Thoracic aorta (tissue), 2 donors: ENCODE measurements around the gene DNAI2. TPM values are rescaled to one million over a fixed set of nuclear protein-coding genes. Genes with fewer than 3 reads are reported as not detected.

Source experiments
- ATAC-seq: fragments of 150-250 bp; one replicate; pipeline ENCODE4 v1.8.0; 2017; ENCODE audit warnings: low read depth; ENCODE audit not compliant: insufficient number of reproducible peaks, low FRiP score
- DNase-seq: peaks from one replicate; pipeline ENCODE4 v3.0.0-alpha.2; 2020; ENCODE audit warnings: low spot score
- H3K27ac ChIP-seq, 2 donors: fragments of 200-600 bp; sonication (generic); 1 replicate in 1 of 2; 2 replicates in 1 of 2; pipeline ENCODE4 v1.5.1; 2016; ENCODE audit warnings: mild to moderate bottlenecking in 2 of 2, moderate library complexity in 2 of 2
- H3K27me3 ChIP-seq: fragments of 200-600 bp; sonication (generic); replicated peaks from 2 replicates; pipeline ENCODE4 v1.6.0; 2016; ENCODE audit warnings: mild to moderate bottlenecking; ENCODE audit not compliant: insufficient read depth
- H3K36me3 ChIP-seq: fragments of 200-600 bp; sonication (generic); one replicate; pipeline ENCODE4 v1.5.1; 2016
- H3K4me1 ChIP-seq, 2 donors: fragments of 200-600 bp; sonication (generic); 1 replicate in 1 of 2; 2 replicates in 1 of 2; pipeline versions ENCODE4 v1.5.1 to v1.6.0; 2016; ENCODE audit warnings: low read depth in 2 of 2, mild to moderate bottlenecking in 1 of 2; ENCODE audit not compliant: control insufficient read depth in 1 of 2
- H3K4me3 ChIP-seq: fragments of 200-600 bp; sonication (generic); 2 replicates; pipeline ENCODE4 v1.5.1; 2016; ENCODE audit warnings: mild to moderate bottlenecking
- H3K9me3 ChIP-seq: fragments of 200-600 bp; sonication (generic); 2 replicates; pipeline ENCODE4 v1.5.1; 2016
- CTCF ChIP-seq: fragments of 200-600 bp; sonication (generic); IDR thresholded peaks from one replicate; pipeline ENCODE4 v1.5.1; 2019; ENCODE audit warnings: antibody characterized with exemption
- total RNA-seq, 2 donors: library from RNA; depleted of rRNA; stranded (reverse); fragments of >200 nt; gene quantifications; one replicate each; pipeline versions ENCODE4 v1.1.0 to v1.2.3, GENCODE V29; 2016

The DNAI2 gene
- total RNA-seq, 2 donors from 2014 or later: not detected

GRCh38 chr17:74362069-74362405, 88.0 kb downstream of the DNAI2 start:
- DNase-seq (no peak), ATAC-seq (no peak)
- no peaks in the 10 kb centered on the region for H3K4me1 ChIP-seq
- H3K27ac ChIP-seq: no peak overlapping the region
- no peaks in the 10 kb centered on the region for H3K9me3 ChIP-seq
- peaks cover 13% of the 10 kb centered on the region for H3K27me3 ChIP-seq
- H3K4me3 ChIP-seq: no peak overlapping the region
- no peaks in the 10 kb centered on the region for H3K36me3 ChIP-seq
- no peak for TF ChIP-seq CTCF

- no peaks in the 10 kb centered on the region for H3K4me1 ChIP-seq
- TF ChIP-seq CTCF: no peak
- ATAC-seq (no peak), DNase-seq (no peak)
- H3K9me3 ChIP-seq: no peaks in the 10 kb centered on the region
- no peak overlapping the region for H3K4me3 ChIP-seq
- H3K36me3 ChIP-seq: no peaks in the 10 kb centered on the region
- H3K27ac ChIP-seq: no peak overlapping the region
- H3K27me3 ChIP-seq: peaks cover 6% of the 10 kb centered on the region
Measured at GRCh38 chr17:74362810-74363498, 88.9 kb downstream of the DNAI2 start.

Other genes starting within 250 kb of the DNAI2 start
- 100 to 1,000 TPM; 163 to 177 TPM for gene RPL38, start 70.6 kb upstream of the DNAI2 start, total RNA-seq
- gene TTYH2, start 60.7 kb upstream of the DNAI2 start, total RNA-seq: 1 to 10 TPM; 2.4 to 3.3 TPM
- gene KIF19, start 52.0 kb downstream of the DNAI2 start, total RNA-seq: under 1 TPM; 0.56 to 0.95 TPM
- gene BTBD17, start 87.6 kb downstream of the DNAI2 start, total RNA-seq: not detected
- not detected for gene GPR142, start 93.3 kb downstream of the DNAI2 start, total RNA-seq
- gene GPRC5C, start 157.9 kb downstream of the DNAI2 start, total RNA-seq: 10 to 100 TPM; 56.0 to 67.0 TPM
- 1 to 10 TPM; 7.7 to 8.0 TPM for gene CD300A, start 192.4 kb downstream of the DNAI2 start, total RNA-seq